ENCODE measurements around the gene NXF1. TPM values are rescaled to one million over a fixed set of nuclear protein-coding genes. Genes with fewer than 3 reads are reported as not detected.
"Not testable (repeated sequence)": the region's sequence is repeated elsewhere in the genome, so short reads cannot be mapped to it uniquely, and the experiment has no call there.

NXF1 gene
- total and polyA plus RNA-seq, 10 donors = 83.1 to 271 (median 118) TPM

- Histone ChIP-seq H3K27me3 (replicated peaks in 1 of 7) (no peaks in the 10 kb centered on the region), H3K36me3 (peaks cover 0 to 8% (median 0%) of the 10 kb centered on the region in 6 donors), H3K4me1 (peaks cover 17 to 44% (median 37%) of the 10 kb centered on the region in 6 donors), H3K27ac (peak overlapping the region; percentile 97 to 100 (median 98)), H3K9me3 (no peaks in the 10 kb centered on the region), H3K4me3 (peak overlapping the region; percentile 20 to 99 (median 85))
- peak in 2 of 3 donors; percentile 83 to 86 for TF ChIP-seq POLR2AphosphoS5 (IDR thresholded peaks at IDR 0.05)
- no peak for TF ChIP-seq POLR2A (IDR thresholded peaks at IDR 0.05)
- no peak for TF ChIP-seq CTCF (IDR thresholded peaks at IDR 0.05 in 8 of 11, conservative IDR thresholded peaks at IDR 0.05 in 3 of 11)
- intact Hi-C loops (cut with DNase I; ENCODE audit: low total_unique reads) = no loop called here
- 3 to 6% (median 4%) methylated on average over 21 to 30 of the region's 30 CpGs for WGBS, 5 donors
- peak; percentile 89 for DNase-seq
These were observed 37.0 kb upstream of the NXF1 start for GRCh38 chr11:62842171-62842741.

DNA sequence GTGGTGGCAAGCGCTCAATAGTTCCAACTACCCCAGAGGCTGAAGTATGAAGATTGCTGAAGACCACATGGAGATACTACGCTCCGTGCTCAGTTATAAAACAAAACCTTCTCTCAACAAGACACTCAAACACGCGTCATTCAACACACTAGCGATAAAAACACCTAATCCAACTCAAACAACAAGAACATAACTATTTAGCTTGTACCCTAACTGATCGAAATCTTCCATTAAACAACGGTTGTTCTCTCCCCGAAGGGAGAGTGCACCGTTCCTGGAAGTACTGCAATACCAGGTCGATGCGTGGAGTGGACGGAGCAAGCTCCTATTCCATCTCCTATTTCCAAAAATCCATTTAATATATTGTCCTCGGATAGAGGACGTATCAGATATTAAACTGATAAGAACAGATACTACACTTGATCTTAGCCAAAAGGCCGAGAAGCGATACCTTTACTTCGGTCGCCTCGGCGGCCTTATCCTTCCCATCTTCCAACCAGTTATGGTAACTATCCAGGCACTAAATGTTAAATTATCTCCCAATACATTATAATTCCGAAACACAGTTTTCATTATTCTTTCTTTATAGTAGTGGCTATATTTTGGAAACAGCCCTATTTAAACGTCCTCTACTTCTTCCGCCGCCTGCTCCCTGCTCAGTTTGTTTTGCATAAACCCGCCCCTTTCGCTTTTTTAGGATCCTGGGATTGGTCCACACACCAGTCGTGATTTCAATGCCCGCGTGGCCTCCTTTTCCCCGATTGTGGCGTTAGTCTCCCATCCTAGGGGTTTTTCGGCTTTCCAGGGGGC is 36.3 kb upstream of the NXF1 start:
- intact Hi-C loops (cut with DNase I; ENCODE audit: low total_unique reads) = no loop called here
- Histone ChIP-seq H3K4me1 (peaks cover 17 to 51% (median 39%) of the 10 kb centered on the region in 6 donors), H3K4me3 (peak overlapping the region; percentile 20 to 99 (median 92)), H3K27ac (peak overlapping the region; percentile 97 to 100 (median 98)), H3K27me3 (replicated peaks in 1 of 7) (no peaks in the 10 kb centered on the region), H3K36me3 (peaks cover 0 to 14% (median 2%) of the 10 kb centered on the region in 6 donors), H3K9me3 (no peaks in the 10 kb centered on the region)
- peak; percentile 93 for DNase-seq
- TF ChIP-seq POLR2AphosphoS5 (IDR thresholded peaks at IDR 0.05) (peak in 2 of 3 donors; percentile 89 to 100), CTCF (IDR thresholded peaks at IDR 0.05 in 8 of 11, conservative IDR thresholded peaks at IDR 0.05 in 3 of 11) (peak in 4 of 11 experiments; percentile 10 to 42 (median 14)), POLR2A (IDR thresholded peaks at IDR 0.05) (peak; percentile 97 to 100 (median 99))
- WGBS, 5 donors = 0 to 1% (median 0%) methylated on average over 33 of the region's 33 CpGs

- H3K4me1 ChIP-seq = peaks cover 17 to 58% (median 40%) of the 10 kb centered on the region in 6 donors
- WGBS, 5 donors = 0 to 1% (median 1%) methylated on average over 35 to 41 of the region's 41 CpGs
- DNase-seq = peak; percentile 91
- intact Hi-C loops (cut with DNase I; ENCODE audit: low total_unique reads); H3K9me3 ChIP-seq; H3K27me3 ChIP-seq (replicated peaks in 1 of 7): not testable (repeated sequence)
- H3K4me3 ChIP-seq = peak overlapping the region; percentile 76 to 99 (median 94)
- H3K27ac ChIP-seq = peak overlapping the region; percentile 97 to 100 (median 98)
- peaks cover 0 to 22% (median 6%) of the 10 kb centered on the region in 6 donors for H3K36me3 ChIP-seq
These were observed 35.6 kb upstream of the NXF1 start for GRCh38 chr11:62840721-62841360.

DNA sequence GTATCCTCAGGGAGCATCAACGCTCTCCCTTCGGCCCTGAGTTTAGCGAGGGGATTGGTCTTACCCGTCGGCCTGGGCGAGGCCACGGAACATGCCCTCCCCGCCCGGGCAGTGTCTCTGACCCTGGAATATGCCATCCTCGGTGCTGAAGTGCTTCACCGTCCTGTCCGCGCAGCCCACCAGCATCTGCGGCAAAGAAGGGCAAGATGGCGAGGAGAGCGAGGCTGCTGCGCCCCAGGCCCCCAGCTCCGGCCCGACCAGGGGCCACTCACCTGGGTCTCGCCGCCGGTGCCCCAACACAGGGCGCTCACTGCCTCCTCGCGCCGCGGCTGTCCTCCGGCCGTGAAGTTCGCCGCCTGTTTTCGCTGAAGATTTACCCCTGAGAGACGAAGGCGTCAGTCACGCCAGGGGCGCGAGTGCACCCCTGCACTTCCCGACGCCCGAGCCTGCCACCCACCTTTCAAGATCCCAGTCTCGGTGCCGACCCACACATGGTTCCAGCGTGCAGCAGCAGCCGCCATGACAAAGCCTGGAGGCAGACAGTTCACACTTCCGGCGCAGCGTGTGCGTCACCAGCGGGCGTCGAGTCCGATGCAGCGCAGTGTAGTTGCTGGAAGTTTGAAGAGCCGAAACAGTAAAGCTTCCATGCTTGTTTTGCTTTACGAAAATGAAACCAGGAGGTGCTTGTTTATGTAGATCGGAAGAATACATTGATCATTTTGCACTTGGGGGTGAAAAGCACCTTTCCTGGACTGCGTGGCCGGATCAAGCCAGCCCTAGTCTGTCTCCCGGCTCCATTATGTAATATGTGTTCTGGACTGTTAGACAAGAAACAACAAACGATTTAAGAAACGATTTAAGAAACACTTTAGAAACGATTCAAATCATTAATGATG is 34.1 kb upstream of the NXF1 start, which contains the start of gene WDR74:
WDR74 (minus strand) TSS at position 541 of the 896 bp plus-strand sequence; CDS start at position 521, 20 bp downstream.
- Histone ChIP-seq H3K27me3 (replicated peaks in 1 of 7) (no peaks in the 10 kb centered on the region), H3K4me3 (peak within 1 kb of the TSS; percentile 76 to 99 (median 94)), H3K36me3 (peaks cover 0 to 37% (median 21%) of the 10 kb centered on the region in 6 donors), H3K4me1 (peaks cover 17 to 73% (median 48%) of the 10 kb centered on the region in 6 donors), H3K9me3 (no peaks in the 10 kb centered on the region), H3K27ac (peak within 1 kb of the TSS; percentile 97 to 100 (median 98))
- intact Hi-C loops (cut with DNase I; ENCODE audit: low total_unique reads) = no loop called here
- TF ChIP-seq POLR2AphosphoS5 (IDR thresholded peaks at IDR 0.05) = peak; percentile 98 to 99 (median 99)
- peak in 3 of 11 experiments; percentile 18 to 28 (median 19) for TF ChIP-seq CTCF (IDR thresholded peaks at IDR 0.05 in 8 of 11, conservative IDR thresholded peaks at IDR 0.05 in 3 of 11)
- TF ChIP-seq POLR2A (IDR thresholded peaks at IDR 0.05) = peak; percentile 51 to 92 (median 77)
- 0 to 1% (median 0%) methylated on average over 31 to 62 of the region's 62 CpGs for whole genome bisulfite sequencing, 5 donors
- DNase-seq = peak; percentile 100

Data from spleen (tissue), 11 donors.